Spleen (tissue), 7 donors: ENCODE results near the gene ILKAP.

ENCODE experiments used
- POLR2AphosphoS5 ChIP-seq, 3 donors: sonication (generic); formaldehyde crosslinking; IDR thresholded peaks; one replicate each; pipeline ENCODE4 v1.5.1; 2017; ENCODE audit warnings: antibody characterized with exemption in 3 of 3
- TF ChIP-seq, protein P1 (sequence below), 11 experiments: fragments of 200-600 bp in 7 of 11; fragments of 450-650 bp in 4 of 11; sonication (generic) in 4 of 11; IDR thresholded peaks in 8 of 11; conservative IDR thresholded peaks in 3 of 11; 1 replicate in 7 of 11; 2 replicates in 4 of 11; pipeline versions ENCODE4 v1.4.0 to v1.8.0; 2016 to 2021; ENCODE audit warnings: antibody characterized with exemption in 11 of 11, inconsistent platforms in 4 of 11, mild to moderate bottlenecking in 1 of 11
- donor health status: DM: no; HTN: no; CAD: no; lungs with moderate emphysema.
- donor health status: DM: no; HTN: no; CAD: no.
- donor health status: DM: no; HTN: no; CAD: no.

DNA sequence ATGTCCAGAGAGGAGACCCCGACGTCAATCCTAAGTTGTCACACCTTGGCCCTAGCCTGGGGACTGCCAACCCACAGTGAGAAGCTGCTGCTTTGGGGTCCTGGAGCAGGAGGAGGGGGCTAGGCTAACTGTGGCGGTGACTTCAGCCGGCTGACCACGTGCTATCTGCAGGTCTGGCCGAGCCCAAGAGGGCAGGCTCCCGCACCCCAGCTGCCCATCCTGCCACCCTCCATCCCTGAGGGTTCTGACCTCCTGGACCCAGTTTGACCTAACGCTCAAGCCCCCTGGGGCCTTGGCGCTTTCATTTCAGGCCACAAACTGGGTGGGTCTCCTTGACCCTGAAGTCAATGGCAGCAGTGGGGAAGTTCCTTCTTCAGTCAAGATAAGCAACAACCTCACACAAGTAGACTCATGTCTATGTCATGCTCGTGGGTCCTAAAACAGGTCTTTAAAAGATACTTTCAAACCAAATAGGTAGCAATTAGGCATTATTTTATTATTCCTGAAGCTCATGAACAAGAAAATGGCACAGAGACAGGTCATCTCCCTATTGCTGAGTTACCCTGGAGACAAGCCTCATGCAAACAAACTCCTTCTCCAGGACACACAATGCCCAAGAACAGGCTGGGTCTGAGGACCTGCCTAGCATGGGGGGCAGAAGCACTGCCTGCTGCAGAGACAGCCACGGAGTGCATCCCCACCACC is 34.1 kb upstream of the ILKAP start:
- TF ChIP-seq, protein P1, sequence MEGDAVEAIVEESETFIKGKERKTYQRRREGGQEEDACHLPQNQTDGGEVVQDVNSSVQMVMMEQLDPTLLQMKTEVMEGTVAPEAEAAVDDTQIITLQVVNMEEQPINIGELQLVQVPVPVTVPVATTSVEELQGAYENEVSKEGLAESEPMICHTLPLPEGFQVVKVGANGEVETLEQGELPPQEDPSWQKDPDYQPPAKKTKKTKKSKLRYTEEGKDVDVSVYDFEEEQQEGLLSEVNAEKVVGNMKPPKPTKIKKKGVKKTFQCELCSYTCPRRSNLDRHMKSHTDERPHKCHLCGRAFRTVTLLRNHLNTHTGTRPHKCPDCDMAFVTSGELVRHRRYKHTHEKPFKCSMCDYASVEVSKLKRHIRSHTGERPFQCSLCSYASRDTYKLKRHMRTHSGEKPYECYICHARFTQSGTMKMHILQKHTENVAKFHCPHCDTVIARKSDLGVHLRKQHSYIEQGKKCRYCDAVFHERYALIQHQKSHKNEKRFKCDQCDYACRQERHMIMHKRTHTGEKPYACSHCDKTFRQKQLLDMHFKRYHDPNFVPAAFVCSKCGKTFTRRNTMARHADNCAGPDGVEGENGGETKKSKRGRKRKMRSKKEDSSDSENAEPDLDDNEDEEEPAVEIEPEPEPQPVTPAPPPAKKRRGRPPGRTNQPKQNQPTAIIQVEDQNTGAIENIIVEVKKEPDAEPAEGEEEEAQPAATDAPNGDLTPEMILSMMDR (IDR thresholded peaks at IDR 0.05 in 8 of 11, conservative IDR thresholded peaks at IDR 0.05 in 3 of 11) = no peak
- TF ChIP-seq POLR2AphosphoS5 (IDR thresholded peaks at IDR 0.05) = no peak
